ENCODE results near the gene GPR101. TPM values are rescaled to one million over a fixed set of nuclear protein-coding genes. Genes with fewer than 3 reads are reported as not detected.
A peak's percentile ranks its signal among the peaks of the same experiment; 100 is the strongest.
"Not testable (repeated sequence)": the region's sequence is repeated elsewhere in the genome, so short reads cannot be mapped to it uniquely, and the experiment has no call there.

The GPR101 gene
- total RNA-seq, 4 donors from 2014 or later = not detected

- no peaks in the 10 kb centered on the region for H3K27me3 ChIP-seq
- DNase-seq = no peak
- H3K4me3 ChIP-seq = peak overlapping the region in 3 of 4 donors; percentile 26 to 31 (median 27)
- H3K9me3 ChIP-seq = no peaks in the 10 kb centered on the region
- no peaks in the 10 kb centered on the region for H3K36me3 ChIP-seq
- H3K4me1 ChIP-seq = peaks cover 0 to 6% (median 0%) of the 10 kb centered on the region in 4 donors
- no peak overlapping the region for H3K27ac ChIP-seq
- TF ChIP-seq CTCF (IDR thresholded peaks at IDR 0.05) (no peak), POLR2A (IDR thresholded peaks at IDR 0.05) (no peak)
Observed at GRCh38 chrX:137032341-137032694, 1.5 kb downstream of the GPR101 start.

- no peaks in the 10 kb centered on the region for H3K36me3 ChIP-seq
- TF ChIP-seq CTCF (IDR thresholded peaks at IDR 0.05) (no peak), POLR2A (IDR thresholded peaks at IDR 0.05) (no peak)
Observed at GRCh38 chrX:137031517-137032340, 2.1 kb downstream of the GPR101 start.

GRCh38 chrX:137031039-137031438 lies 2.8 kb downstream of the GPR101 start:
- TF ChIP-seq POLR2A (IDR thresholded peaks at IDR 0.05) (no peak), CTCF (IDR thresholded peaks at IDR 0.05) (no peak)
- H3K4me3 ChIP-seq = no peak overlapping the region
- H3K27me3 ChIP-seq = no peaks in the 10 kb centered on the region

More at GRCh38 chrX:137031517-137032340, 2.1 kb downstream of the GPR101 start:
- H3K4me1 ChIP-seq = peaks cover 0 to 6% (median 0%) of the 10 kb centered on the region in 4 donors
- no peak overlapping the region for H3K27ac ChIP-seq
- H3K4me3 ChIP-seq = peak overlapping the region in 3 of 4 donors; percentile 26 to 31 (median 27)
- DNase-seq = no peak
- no peaks in the 10 kb centered on the region for H3K27me3 ChIP-seq
- H3K9me3 ChIP-seq = no peaks in the 10 kb centered on the region

GRCh38 chrX:137028699-137029098 lies 5.1 kb downstream of the GPR101 start:
- H3K27me3 ChIP-seq = no peaks in the 10 kb centered on the region
- H3K9me3 ChIP-seq = no peaks in the 10 kb centered on the region
- no peak overlapping the region for H3K4me3 ChIP-seq
- no peak overlapping the region for H3K27ac ChIP-seq
- no peak for DNase-seq
- no peaks in the 10 kb centered on the region for H3K36me3 ChIP-seq
- peaks cover 0 to 3% (median 0%) of the 10 kb centered on the region in 4 donors for H3K4me1 ChIP-seq
- no peak for TF ChIP-seq POLR2A (IDR thresholded peaks at IDR 0.05)
- TF ChIP-seq CTCF (IDR thresholded peaks at IDR 0.05) = no peak

More at GRCh38 chrX:137031039-137031438, 2.8 kb downstream of the GPR101 start:
- peaks cover 0 to 6% (median 0%) of the 10 kb centered on the region in 4 donors for H3K4me1 ChIP-seq
- no peaks in the 10 kb centered on the region for H3K36me3 ChIP-seq
- DNase-seq = no peak
- H3K27ac ChIP-seq = no peak overlapping the region
- H3K9me3 ChIP-seq = no peaks in the 10 kb centered on the region

GRCh38 chrX:137025930-137026329 lies 7.9 kb downstream of the GPR101 start:
- H3K4me3 ChIP-seq = no peak overlapping the region
- H3K27me3 ChIP-seq = no peaks in the 10 kb centered on the region
- H3K9me3 ChIP-seq = no peaks in the 10 kb centered on the region
- TF ChIP-seq POLR2A (IDR thresholded peaks at IDR 0.05) = no peak
- no peaks in the 10 kb centered on the region for H3K4me1 ChIP-seq
- no peaks in the 10 kb centered on the region for H3K36me3 ChIP-seq
- H3K27ac ChIP-seq = no peak overlapping the region
- DNase-seq = no peak

GRCh38 chrX:137000236-137000635 lies 33.6 kb downstream of the GPR101 start:
- H3K4me3 ChIP-seq, H3K9me3 ChIP-seq, H3K27ac ChIP-seq, DNase-seq, H3K36me3 ChIP-seq, H3K4me1 ChIP-seq, H3K27me3 ChIP-seq: not testable (repeated sequence)
